NT2/D1 (cell line): ENCODE data around the gene KLHDC10.
"Not testable (repeated sequence)": the region's sequence is repeated elsewhere in the genome, so short reads cannot be mapped to it uniquely, and the experiment has no call there.

Source experiments
- DNase-seq: peaks from one replicate; pipeline ENCODE4 v3.0.0-alpha.2; 2011; ENCODE audit warnings: low read depth, low spot score
- H3K27me3 ChIP-seq: 2 replicates; pipeline ENCODE4 v1.6.0; 2011; ENCODE audit warnings: mild to moderate bottlenecking; ENCODE audit not compliant: insufficient read length, insufficient read depth
- H3K36me3 ChIP-seq: 2 replicates; pipeline ENCODE4 v1.6.1; 2011; ENCODE audit warnings: mild to moderate bottlenecking, low read length, mixed read lengths; ENCODE audit not compliant: insufficient read depth, insufficient read length
- H3K4me1 ChIP-seq: 2 replicates; pipeline ENCODE4 v1.5.1; 2011; ENCODE audit not compliant: insufficient read depth, insufficient read length
- H3K4me3 ChIP-seq: 2 replicates; pipeline ENCODE4 v1.5.1; 2011; ENCODE audit warnings: low read depth; ENCODE audit not compliant: insufficient read length
- H3K9ac ChIP-seq: 2 replicates; pipeline ENCODE4 v1.6.0; 2011; ENCODE audit warnings: low read depth; ENCODE audit not compliant: insufficient read length
- H3K9me3 ChIP-seq: 2 replicates; pipeline ENCODE4 v1.5.1; 2011; ENCODE audit warnings: mild to moderate bottlenecking, low read length; ENCODE audit not compliant: insufficient read depth
- SUZ12 ChIP-seq: IDR thresholded peaks from 2 replicates; pipeline ENCODE4 v1.6.1; 2011; ENCODE audit not compliant: insufficient read length, insufficient read depth; ENCODE audit errors: extremely low read depth
- YY1 ChIP-seq: IDR thresholded peaks from 2 replicates; pipeline ENCODE4 v1.6.1; 2011; ENCODE audit not compliant: insufficient read length, insufficient read depth
- ZNF274 ChIP-seq: IDR thresholded peaks from 2 replicates; pipeline ENCODE4 v1.6.1; 2011; ENCODE audit warnings: mild to moderate bottlenecking, low read depth, low read length

KLHDC10 gene

GRCh38 chr7:130065500-130066152, 4.7 kb upstream of the KLHDC10 start:
- TF ChIP-seq SUZ12 (no peak), YY1 (no peak), ZNF274 (no peak)

GRCh38 chr7:130069179-130069977, 956 bp upstream of the KLHDC10 start:
- Histone ChIP-seq H3K4me1 (no peaks in the 10 kb centered on the region), H3K4me3 (peak overlapping the region; percentile 91), H3K36me3 (no peaks in the 10 kb centered on the region), H3K9ac (no peak overlapping the region), H3K9me3 (no peaks in the 10 kb centered on the region), H3K27me3 (no peaks in the 10 kb centered on the region)
- no peak for DNase-seq
- no peak for TF ChIP-seq ZNF274
- no peak for TF ChIP-seq YY1
- TF ChIP-seq SUZ12: no peak

More at GRCh38 chr7:130065500-130066152, 4.7 kb upstream of the KLHDC10 start:
- Histone ChIP-seq H3K27me3 (no peaks in the 10 kb centered on the region), H3K9me3 (no peaks in the 10 kb centered on the region), H3K36me3 (no peaks in the 10 kb centered on the region), H3K4me3 (no peak overlapping the region), H3K4me1 (no peaks in the 10 kb centered on the region), H3K9ac (no peak overlapping the region)
- DNase-seq: no peak

DNA sequence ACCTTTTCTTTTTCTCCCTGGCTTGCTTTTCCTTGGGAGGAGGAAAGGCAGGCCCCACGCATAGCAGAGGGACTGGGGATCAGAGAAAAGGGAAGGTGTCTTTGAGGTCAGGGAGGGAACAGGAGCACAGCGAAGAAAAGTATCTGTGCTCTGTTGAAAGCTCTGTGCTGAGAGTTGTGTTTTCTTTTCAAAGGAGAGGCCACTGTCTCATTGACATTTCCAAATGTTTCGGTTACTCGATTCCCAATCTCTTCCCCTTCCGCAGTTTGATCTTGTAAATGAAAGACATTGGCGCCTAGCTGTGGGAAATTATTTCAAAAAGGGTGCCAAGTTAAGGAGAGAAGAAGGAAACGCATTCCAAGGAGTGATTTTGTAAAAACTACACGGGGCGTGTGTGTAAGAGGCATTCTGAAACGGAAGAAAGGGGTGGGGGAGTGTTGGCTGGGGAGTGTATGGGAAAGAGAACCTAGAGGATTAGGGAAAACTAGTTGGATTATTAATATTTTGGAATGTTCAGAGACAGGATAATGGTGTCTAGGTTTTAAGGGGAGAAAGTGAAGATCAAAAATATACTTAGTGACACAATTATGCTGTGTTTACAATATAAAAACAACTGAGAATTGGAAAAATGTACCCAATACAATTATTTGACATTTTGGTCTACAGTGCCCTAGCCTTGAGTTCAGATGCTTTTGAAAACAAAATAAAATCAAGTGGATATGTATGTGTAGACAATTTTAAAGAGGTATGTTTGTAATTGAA, 708 bp downstream of the KLHDC10 start:
- Histone ChIP-seq H3K4me1 (no peaks in the 10 kb centered on the region), H3K9ac (peak overlapping the region; percentile 81), H3K27me3 (no peaks in the 10 kb centered on the region), H3K36me3 (no peaks in the 10 kb centered on the region), H3K4me3 (peak overlapping the region; percentile 91), H3K9me3 (no peaks in the 10 kb centered on the region)
- DNase-seq: no peak
- TF ChIP-seq SUZ12 (no peak), YY1 (no peak), ZNF274 (no peak)

GRCh38 chr7:130071701-130072622, 1.6 kb downstream of the KLHDC10 start:
- H3K9ac ChIP-seq: no peak overlapping the region
- H3K4me3 ChIP-seq: peak overlapping the region; percentile 91
- no peaks in the 10 kb centered on the region for H3K9me3 ChIP-seq
- no peaks in the 10 kb centered on the region for H3K27me3 ChIP-seq
- no peaks in the 10 kb centered on the region for H3K4me1 ChIP-seq
- peak; percentile 72 for DNase-seq
- TF ChIP-seq SUZ12 (no peak), ZNF274 (no peak), YY1 (no peak)
- no peaks in the 10 kb centered on the region for H3K36me3 ChIP-seq

DNA sequence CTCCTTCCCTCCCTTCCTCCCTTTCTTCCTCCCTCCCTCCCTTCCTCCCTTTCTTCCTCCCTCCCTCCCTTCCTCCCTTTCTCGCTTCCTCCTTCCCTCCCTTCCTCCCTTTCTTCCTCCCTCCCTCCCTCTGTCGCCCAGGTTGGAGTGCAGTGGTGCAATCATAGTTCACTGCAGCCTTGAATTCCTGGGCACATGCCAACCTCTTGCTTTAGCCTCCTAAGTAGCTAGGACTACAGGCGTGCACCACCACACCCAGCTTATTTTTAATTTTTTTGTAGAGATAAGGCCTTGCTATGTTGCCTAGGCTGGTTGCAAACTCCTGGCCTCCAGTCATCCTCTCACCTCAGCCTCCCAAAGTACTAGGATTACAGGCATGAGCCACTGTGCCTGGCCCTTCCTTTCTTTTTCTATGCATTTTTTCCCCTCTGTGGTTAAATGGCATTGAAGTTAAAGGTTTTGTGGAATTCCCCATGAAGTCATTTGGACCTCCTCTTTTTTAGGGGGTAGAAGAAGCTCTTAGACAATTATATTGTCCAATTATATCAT, 9.6 kb downstream of the KLHDC10 start:
- Histone ChIP-seq H3K4me3 (no peak overlapping the region), H3K36me3 (peaks cover 3% of the 10 kb centered on the region), H3K4me1 (no peaks in the 10 kb centered on the region), H3K9ac (no peak overlapping the region), H3K27me3 (no peaks in the 10 kb centered on the region), H3K9me3 (no peaks in the 10 kb centered on the region)
- TF ChIP-seq SUZ12: no peak
- no peak for TF ChIP-seq YY1
- no peak for TF ChIP-seq ZNF274
- DNase-seq: no peak

- H3K36me3 ChIP-seq, H3K9ac ChIP-seq, H3K9me3 ChIP-seq, H3K27me3 ChIP-seq, H3K4me3 ChIP-seq, H3K4me1 ChIP-seq, DNase-seq: not testable (repeated sequence)
These were observed 13.2 kb downstream of the KLHDC10 start for GRCh38 chr7:130083497-130083896.
